Transverse colon (tissue), 4 donors: ENCODE results near the gene PRAMEF20. TPM values are rescaled to one million over a fixed set of nuclear protein-coding genes. Genes with fewer than 3 reads are reported as not detected.

Source experiments
- DNase-seq: peaks from one replicate; pipeline ENCODE4 v3.0.0-alpha.2; 2019
- H3K27ac ChIP-seq, 4 donors: fragments of 200-600 bp; sonication (generic); 2 replicates each; pipeline ENCODE4 v1.5.1; 2016 to 2018; ENCODE audit warnings: inconsistent platforms in 4 of 4
- H3K27me3 ChIP-seq: fragments of 200-600 bp; sonication (generic); 2 replicates; pipeline ENCODE4 v1.5.1; 2017; ENCODE audit warnings: inconsistent platforms
- H3K36me3 ChIP-seq, 4 donors: fragments of 200-600 bp; sonication (generic); 2 replicates each; pipeline ENCODE4 v1.5.1; 2017 to 2019; ENCODE audit warnings: inconsistent platforms in 4 of 4
- H3K4me1 ChIP-seq, 4 donors: fragments of 200-600 bp; sonication (generic); 2 replicates each; pipeline ENCODE4 v1.5.1; 2017 to 2020; ENCODE audit warnings: inconsistent platforms in 4 of 4
- H3K4me3 ChIP-seq, 4 donors: fragments of 200-600 bp; sonication (generic); 1 replicate in 1 of 4; 2 replicates in 3 of 4; pipeline versions ENCODE4 v1.5.1 to v1.6.1; 2017 to 2019; ENCODE audit warnings: inconsistent platforms in 4 of 4
- H3K9me3 ChIP-seq, 2 donors: fragments of 200-600 bp; sonication (generic); 2 replicates each; pipeline ENCODE4 v1.5.1; 2017 to 2019; ENCODE audit warnings: inconsistent platforms in 2 of 2
- CTCF ChIP-seq, 5 experiments: fragments of 200-600 bp in 3 of 5; fragments of 450-650 bp in 2 of 5; sonication (generic) in 3 of 5; IDR thresholded peaks; 1 replicate in 2 of 5; 2 replicates in 3 of 5; pipeline ENCODE4 v1.5.1; 2016 to 2017; ENCODE audit warnings: antibody characterized with exemption in 5 of 5, inconsistent platforms in 3 of 5, mild to moderate bottlenecking in 2 of 5, moderate library complexity in 1 of 5
- EP300 ChIP-seq: sonication (generic); formaldehyde crosslinking; IDR thresholded peaks from one replicate; pipeline ENCODE4 v1.6.1; 2017; ENCODE audit warnings: antibody characterized with exemption, low read depth
- POLR2A ChIP-seq: fragments of 450-650 bp; IDR thresholded peaks from one replicate; pipeline ENCODE4 v1.6.1; 2016; ENCODE audit warnings: antibody characterized with exemption, mild to moderate bottlenecking, moderate library complexity
- POLR2AphosphoS5 ChIP-seq, 3 donors: sonication (generic); formaldehyde crosslinking; IDR thresholded peaks; one replicate each; pipeline ENCODE4 v1.6.1; 2016; ENCODE audit warnings: antibody characterized with exemption in 3 of 3
- WGBS, 2 donors: methylation state at CpG; one replicate each; pipeline ENCODE4 v1.1.5; 2018; ENCODE audit warnings: low coverage in 1 of 2; 5-methylcytosine and 5-hydroxymethylcytosine counted together
- in situ Hi-C, 4 donors: fragments of 200-750 bp; cut with MboI; loops; one replicate each; pipeline versions ENCODE4 v1.15.0 to v1.15.1; 2017; ENCODE audit warnings: low sequenced_read_pairs in 3 of 4, low pct_ligation_motif_present in 1 of 4, low pct_unique_long_range_greater_than_20kb in 1 of 4
- intact Hi-C: fragments of 100-400 bp; cut with DNase I; formaldehyde crosslinking; loops from one replicate; pipeline ENCODE4 v1.15.1; 2023; ENCODE audit warnings: low total_unique reads
- total RNA-seq, 4 donors: library from RNA; depleted of rRNA; stranded (reverse); fragments of >200 nt; gene quantifications; one replicate each; pipeline ENCODE4 v1.1.0, GENCODE V29; 2016

PRAMEF20 gene
- total RNA-seq, 4 donors from 2014 or later = not detected

DNA sequence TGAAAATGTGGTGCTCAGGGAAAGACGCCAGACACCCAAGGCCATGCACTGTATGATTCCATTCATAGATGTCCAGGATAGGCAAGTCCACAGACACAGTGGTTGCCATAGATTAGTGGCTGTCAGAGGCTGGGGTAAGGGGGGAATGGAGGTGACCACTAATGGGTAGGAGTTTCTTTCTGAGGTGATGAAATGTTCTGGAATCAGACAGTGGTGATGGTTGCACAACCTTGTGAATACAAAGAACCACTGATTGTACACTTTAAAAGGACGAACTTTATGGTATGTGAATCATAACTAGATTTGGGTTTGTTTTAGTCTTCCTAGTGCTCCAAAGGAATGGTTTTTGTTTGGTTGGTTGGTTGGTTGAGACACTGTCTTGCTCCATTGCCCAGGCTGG lies 51.7 kb downstream of the PRAMEF20 start:
- intact Hi-C loops (no loop called here), in situ Hi-C loops (no loop called here)
- H3K27ac ChIP-seq = no peak overlapping the region
- H3K4me3 ChIP-seq = no peak overlapping the region
- H3K36me3 ChIP-seq = no peaks in the 10 kb centered on the region
- TF ChIP-seq CTCF (IDR thresholded peaks at IDR 0.05) = no peak
- no peak for TF ChIP-seq EP300
- TF ChIP-seq POLR2A = no peak
- no peak for TF ChIP-seq POLR2AphosphoS5 (IDR thresholded peaks at IDR 0.05)
- 54% methylated on average over 2 of the region's 2 CpGs; no CpG with 5 or more reads in 1 of the 2 donors for WGBS, 2 donors
- no peaks in the 10 kb centered on the region for H3K9me3 ChIP-seq
- no peaks in the 10 kb centered on the region for H3K4me1 ChIP-seq
- H3K27me3 ChIP-seq = peaks cover under 1% of the 10 kb centered on the region
- DNase-seq = no peak

DNA sequence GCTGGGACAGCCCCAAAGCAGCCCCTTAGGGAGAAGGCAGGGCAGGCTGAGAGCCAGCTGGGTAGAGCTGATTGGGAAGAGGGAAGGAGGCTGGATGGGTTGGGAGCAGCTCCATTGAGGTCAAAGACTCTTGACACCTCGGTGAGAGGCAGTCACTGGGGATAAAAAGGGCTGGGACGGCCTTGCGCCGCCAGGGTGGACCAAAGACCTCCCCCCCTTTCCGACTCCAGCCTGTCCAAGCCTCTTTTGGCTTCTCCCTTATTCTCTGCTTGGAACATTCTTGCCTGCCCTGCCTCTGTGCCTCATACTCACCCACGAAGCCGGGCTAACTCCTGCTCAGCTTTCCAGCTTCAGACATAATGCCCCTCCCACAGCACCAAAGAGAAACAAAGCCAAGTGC lies 52.4 kb downstream of the PRAMEF20 start:
- in situ Hi-C loops = no loop called here
- DNase-seq = no peak
- Histone ChIP-seq H3K27me3 (no peaks in the 10 kb centered on the region), H3K36me3 (no peaks in the 10 kb centered on the region), H3K9me3 (no peaks in the 10 kb centered on the region), H3K4me1 (no peaks in the 10 kb centered on the region), H3K27ac (no peak overlapping the region), H3K4me3 (no peak overlapping the region)
- intact Hi-C loops = no loop called here
- TF ChIP-seq POLR2A = no peak
- no peak for TF ChIP-seq EP300
- no peak for TF ChIP-seq CTCF (IDR thresholded peaks at IDR 0.05)
- TF ChIP-seq POLR2AphosphoS5 (IDR thresholded peaks at IDR 0.05) = no peak
- WGBS, 2 donors = 58% methylated on average over 7 of the region's 7 CpGs; no CpG with 5 or more reads in 1 of the 2 donors

DNA sequence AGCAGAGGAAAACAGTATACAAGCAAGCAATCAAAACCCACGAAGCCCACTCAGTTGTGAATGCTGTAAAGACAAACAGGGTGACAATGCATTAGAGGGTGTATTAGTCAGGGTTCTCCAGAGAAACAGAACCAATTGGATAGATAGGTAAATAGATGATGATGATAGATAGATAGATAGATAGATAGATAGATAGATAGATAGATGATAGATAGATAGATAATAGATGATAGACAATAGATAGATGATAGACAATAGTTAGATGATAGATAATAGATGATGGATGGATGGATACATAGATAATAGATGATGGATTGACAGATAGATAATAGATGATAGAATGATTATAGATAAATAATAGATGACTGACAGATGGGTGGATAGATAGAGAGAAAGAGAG lies 55.3 kb downstream of the PRAMEF20 start:
- WGBS, 2 donors = 33 to 61% methylated on average over 1 of the region's 1 CpG
- no peaks in the 10 kb centered on the region for H3K9me3 ChIP-seq
- no peak overlapping the region for H3K4me3 ChIP-seq
- no peaks in the 10 kb centered on the region for H3K4me1 ChIP-seq
- H3K27ac ChIP-seq = no peak overlapping the region
- H3K36me3 ChIP-seq = no peaks in the 10 kb centered on the region
- intact Hi-C loops = no loop called here
- in situ Hi-C loops = no loop called here
- TF ChIP-seq EP300 = no peak
- TF ChIP-seq POLR2A = no peak
- no peak for TF ChIP-seq POLR2AphosphoS5 (IDR thresholded peaks at IDR 0.05)
- no peak for TF ChIP-seq CTCF (IDR thresholded peaks at IDR 0.05)
- DNase-seq = no peak
- no peaks in the 10 kb centered on the region for H3K27me3 ChIP-seq

GRCh38 chr1:13469343-13469742 lies 59.1 kb downstream of the PRAMEF20 start:
- Histone ChIP-seq H3K4me1 (no peaks in the 10 kb centered on the region), H3K36me3 (no peaks in the 10 kb centered on the region), H3K9me3 (no peaks in the 10 kb centered on the region), H3K4me3 (no peak overlapping the region), H3K27ac (no peak overlapping the region), H3K27me3 (no peaks in the 10 kb centered on the region)
- no peak for DNase-seq
- TF ChIP-seq CTCF (IDR thresholded peaks at IDR 0.05) (peak in 1 of 5 experiments; percentile 6), POLR2AphosphoS5 (IDR thresholded peaks at IDR 0.05) (no peak)
- in situ Hi-C loops = no loop called here
- 15 to 42% methylated on average over 2 to 5 of the region's 5 CpGs for WGBS, 2 donors
- intact Hi-C loops = no loop called here

Other genes starting within 250 kb of the PRAMEF20 start
- gene HNRNPCL4, start 244.8 kb upstream of the PRAMEF20 start, total RNA-seq = not detected
- gene PRAMEF9, start 238.6 kb upstream of the PRAMEF20 start, total RNA-seq = not detected
- gene PRAMEF13, start 209.0 kb upstream of the PRAMEF20 start, total RNA-seq = not detected
- not detected for gene PRAMEF18, start 184.3 kb upstream of the PRAMEF20 start, total RNA-seq
- not detected for gene PRAMEF5, start 156.3 kb upstream of the PRAMEF20 start, total RNA-seq
- gene PRAMEF8, start 125.3 kb upstream of the PRAMEF20 start, total RNA-seq = not detected
- not detected for gene PRAMEF33, start 106.9 kb upstream of the PRAMEF20 start, total RNA-seq
- not detected for gene PRAMEF15, start 94.9 kb upstream of the PRAMEF20 start, total RNA-seq
- not detected for gene PRAMEF14, start 63.3 kb upstream of the PRAMEF20 start, total RNA-seq
- not detected for gene PRAMEF19, start 38.5 kb upstream of the PRAMEF20 start, total RNA-seq
- not detected for gene PRAMEF17, start 20.8 kb upstream of the PRAMEF20 start, total RNA-seq
- not detected for gene LRRC38, start 103.6 kb downstream of the PRAMEF20 start, total RNA-seq
- 10 to 100 TPM in 1 of 4 donors, 1 to 10 TPM in 3; 3.4 to 11.7 (median 5.6) TPM for gene PDPN, start 173.4 kb downstream of the PRAMEF20 start, total RNA-seq